CD8-positive, alpha-beta memory T cell (primary cell): ENCODE measurements around the gene WDR54. TPM values are rescaled to one million over a fixed set of nuclear protein-coding genes. Genes with fewer than 3 reads are reported as not detected.
A peak's percentile ranks its signal among the peaks of the same experiment; 100 is the strongest.

Source experiments
- CTCF ChIA-PET: fragments of 350-600 bp; sonication (Branson Sonifier 250); formaldehyde crosslinking; loops from one replicate; lab custom pipeline; 2021; ENCODE audit warnings: antibody characterized with exemption; lab: Charles Lee
- POLR2A ChIA-PET: fragments of 350-600 bp; sonication (Branson Sonifier 250); formaldehyde crosslinking; loops from one replicate; lab custom pipeline; 2021; ENCODE audit warnings: antibody characterized with exemption; lab: Charles Lee
- DNase-seq, 5 donors: peaks; one replicate each; pipeline versions ENCODE4 v3.0.0 to v3.0.0-alpha.2; 2020 to 2022; ENCODE audit warnings: mixed read lengths in 1 of 5
- H3K27ac ChIP-seq: one replicate; pipeline ENCODE4 v1.7.0; 2013; ENCODE audit warnings: low read depth, mild to moderate bottlenecking, low read length, moderate library complexity
- H3K27me3 ChIP-seq: 2 replicates; pipeline ENCODE4 v1.7.0; 2013; ENCODE audit warnings: low read length, mild to moderate bottlenecking; ENCODE audit not compliant: insufficient read depth, poor library complexity, severe bottlenecking
- H3K36me3 ChIP-seq: 2 replicates; pipeline ENCODE4 v1.7.0; 2013; ENCODE audit warnings: mild to moderate bottlenecking, low read length, moderate library complexity; ENCODE audit not compliant: insufficient read depth
- H3K4me1 ChIP-seq: 2 replicates; pipeline ENCODE4 v1.7.0; 2013; ENCODE audit warnings: mild to moderate bottlenecking, low read length, moderate library complexity; ENCODE audit not compliant: insufficient read depth
- H3K4me3 ChIP-seq: 2 replicates; pipeline ENCODE4 v1.7.0; 2013; ENCODE audit warnings: mild to moderate bottlenecking, low read length
- H3K9me3 ChIP-seq: 2 replicates; pipeline ENCODE4 v1.7.0; 2013; ENCODE audit warnings: mild to moderate bottlenecking, low read length
- H3K27ac Mint-ChIP-seq, 8 donors: one replicate each; pipeline ENCODE4 v1.8.0; 2020 to 2021; ENCODE audit warnings: mixed read lengths in 8 of 8, mild to moderate bottlenecking in 6 of 8, inconsistent platforms in 3 of 8, moderate library complexity in 3 of 8
- H3K27me3 Mint-ChIP-seq, 2 donors: one replicate each; pipeline ENCODE4 v1.8.0; 2020 to 2021; ENCODE audit warnings: mixed read lengths in 2 of 2, mild to moderate bottlenecking in 1 of 2, moderate library complexity in 1 of 2
- H3K36me3 Mint-ChIP-seq, 3 donors: one replicate each; pipeline ENCODE4 v1.8.0; 2020 to 2021; ENCODE audit warnings: mixed read lengths in 3 of 3, inconsistent platforms in 1 of 3, mild to moderate bottlenecking in 1 of 3
- H3K4me1 Mint-ChIP-seq, 3 donors: one replicate each; pipeline ENCODE4 v1.8.0; 2020 to 2021; ENCODE audit warnings: mixed read lengths in 3 of 3, inconsistent platforms in 1 of 3, mild to moderate bottlenecking in 1 of 3
- H3K4me3 Mint-ChIP-seq, 7 donors: one replicate each; pipeline ENCODE4 v1.8.0; 2020 to 2021; ENCODE audit warnings: mixed read lengths in 7 of 7, mild to moderate bottlenecking in 6 of 7, moderate library complexity in 4 of 7, inconsistent platforms in 2 of 7
- H3K9me3 Mint-ChIP-seq, 5 donors: one replicate each; pipeline ENCODE4 v1.8.0; 2020 to 2022; ENCODE audit warnings: mixed read lengths in 5 of 5, mild to moderate bottlenecking in 3 of 5, moderate library complexity in 2 of 5, inconsistent platforms in 1 of 5
- polyA plus RNA-seq: library from polyadenylated mRNA; unstranded; fragments of 300-500 nt; fragmentation: Illumina TruSeq; gene quantifications from one replicate; pipeline ENCODE4 v1.2.3, GENCODE V29; 2021
- total RNA-seq, 2 experiments: library from RNA; stranded (reverse); gene quantifications; one replicate each; pipeline ENCODE4 v1.2.3, GENCODE V29; 2021

Gene WDR54
- total and polyA plus RNA-seq, 3 experiments from 2014 or later = 55.5 to 86.6 (median 75.5) TPM

DNA sequence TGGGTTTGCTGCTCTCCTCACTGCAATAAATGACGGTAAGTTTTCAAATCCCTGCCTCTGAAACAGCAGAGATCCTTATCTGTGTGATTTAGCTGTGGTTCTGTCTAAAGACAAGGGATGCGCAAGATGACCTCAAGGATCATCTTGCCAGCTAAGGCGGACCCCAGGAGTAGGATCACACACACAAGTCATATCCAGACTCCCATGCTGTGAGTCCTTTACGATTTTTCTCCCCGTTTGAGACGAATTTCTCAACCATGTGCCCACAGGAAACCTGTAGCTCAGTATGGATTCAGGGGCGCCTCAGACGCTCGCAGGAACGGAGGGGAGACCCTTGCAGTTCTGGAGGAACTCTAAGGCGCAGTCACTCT lies 30.3 kb upstream of the WDR54 start:
- no peaks in the 10 kb centered on the region for H3K36me3 ChIP-seq
- H3K27ac ChIP-seq = peak overlapping the region; percentile 85
- Mint-ChIP-seq H3K27me3 (peaks cover 4 to 7% of the 10 kb centered on the region in 2 donors), H3K4me1 (peaks cover 0 to 8% (median 6%) of the 10 kb centered on the region in 3 donors), H3K4me3 (peak overlapping the region in 5 of 7 donors; percentile 93 to 100 (median 97)), H3K36me3 (peaks cover 0 to 7% (median 0%) of the 10 kb centered on the region in 3 donors), H3K9me3 (no peaks in the 10 kb centered on the region), H3K27ac (peak overlapping the region; percentile 81 to 100 (median 100))
- H3K27me3 ChIP-seq = no peaks in the 10 kb centered on the region
- peaks cover 39% of the 10 kb centered on the region for H3K4me1 ChIP-seq
- ChIA-PET POLR2A (interaction anchor here (0.6 to 2.0 kb wide), 5 partner anchors 75 to 654 kb away, joined by 3 to 7 read pairs (median 4); partner anchors contain the start of genes AUP1, HTRA2, MRPL53 and TPRKB), CTCF (interaction anchor here (0.9 to 5.0 kb wide), 25 partner anchors 9 to 568 kb away, joined by 3 to 20 read pairs (median 4); partner anchors contain the start of genes C2orf81, DCTN1, DOK1 and MOB1A)
- DNase-seq = no peak
- peak overlapping the region; percentile 79 for H3K4me3 ChIP-seq
- H3K9me3 ChIP-seq = no peaks in the 10 kb centered on the region

DNA sequence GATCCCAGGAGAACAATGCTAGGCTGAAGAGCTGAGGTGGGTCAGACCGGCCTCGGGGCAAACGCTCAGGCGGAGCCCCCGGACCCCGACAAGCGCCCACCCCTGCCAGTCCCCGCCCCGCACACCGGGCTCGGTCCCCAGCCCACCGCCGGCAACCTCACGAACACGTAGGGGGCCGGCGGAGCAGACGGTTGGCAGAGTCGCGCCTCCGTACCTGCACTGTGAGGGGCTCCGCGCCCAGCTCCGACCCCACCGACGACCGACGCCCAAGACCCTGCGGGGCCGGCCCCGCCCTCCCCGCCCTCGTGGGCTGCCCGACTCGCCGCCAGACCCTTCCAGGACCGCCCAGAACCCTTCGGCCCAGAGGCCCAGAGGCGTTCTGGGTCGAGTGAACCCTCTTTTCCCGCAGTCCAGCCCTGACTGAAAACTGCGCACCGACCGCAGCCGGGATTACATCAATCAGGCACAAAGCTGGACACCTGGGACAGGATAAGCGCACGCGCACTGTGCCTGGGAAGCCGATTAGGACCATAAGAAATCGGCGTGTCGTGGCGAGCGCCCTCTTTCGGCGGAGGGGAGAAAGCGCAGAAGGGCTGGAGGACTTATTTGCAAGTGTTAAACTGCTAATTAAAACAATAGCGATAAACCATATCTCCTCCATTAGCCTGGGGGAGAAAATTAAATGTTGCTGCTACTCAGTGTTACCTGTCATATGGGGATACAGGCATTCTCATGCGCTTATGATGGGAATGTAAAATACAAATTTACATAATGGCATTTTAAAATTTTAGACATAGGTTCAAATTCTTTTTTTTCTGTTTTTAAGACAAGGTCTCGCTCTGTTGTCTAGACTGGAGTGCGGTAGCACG lies 29.7 kb upstream of the WDR54 start:
- peak overlapping the region; percentile 85 for H3K27ac ChIP-seq
- H3K27me3 Mint-ChIP-seq = peaks cover 4 to 7% of the 10 kb centered on the region in 2 donors
- H3K36me3 ChIP-seq = no peaks in the 10 kb centered on the region
- peaks cover 0 to 7% (median 0%) of the 10 kb centered on the region in 3 donors for H3K36me3 Mint-ChIP-seq
- no peaks in the 10 kb centered on the region for H3K27me3 ChIP-seq
- H3K4me3 Mint-ChIP-seq = peak overlapping the region in 5 of 7 donors; percentile 93 to 100 (median 97)
- H3K27ac Mint-ChIP-seq = peak overlapping the region; percentile 81 to 100 (median 100)
- H3K4me3 ChIP-seq = peak overlapping the region; percentile 79
- ChIA-PET POLR2A (interaction anchor here (0.6 to 2.0 kb wide), 7 partner anchors 75 to 654 kb away, joined by 3 to 7 read pairs (median 4); partner anchors contain the start of genes AUP1, HTRA2, MOB1A and MRPL53), CTCF (interaction anchor here (0.9 to 5.0 kb wide), 27 partner anchors 9 to 569 kb away, joined by 3 to 20 read pairs (median 4); partner anchors contain the start of genes C2orf81, DCTN1, DOK1 and MOB1A)
- H3K9me3 ChIP-seq = no peaks in the 10 kb centered on the region
- H3K4me1 ChIP-seq = peaks cover 39% of the 10 kb centered on the region
- no peaks in the 10 kb centered on the region for H3K9me3 Mint-ChIP-seq
- DNase-seq = peak; percentile 91 to 96 (median 93)
- H3K4me1 Mint-ChIP-seq = peaks cover 0 to 8% (median 6%) of the 10 kb centered on the region in 3 donors

DNA sequence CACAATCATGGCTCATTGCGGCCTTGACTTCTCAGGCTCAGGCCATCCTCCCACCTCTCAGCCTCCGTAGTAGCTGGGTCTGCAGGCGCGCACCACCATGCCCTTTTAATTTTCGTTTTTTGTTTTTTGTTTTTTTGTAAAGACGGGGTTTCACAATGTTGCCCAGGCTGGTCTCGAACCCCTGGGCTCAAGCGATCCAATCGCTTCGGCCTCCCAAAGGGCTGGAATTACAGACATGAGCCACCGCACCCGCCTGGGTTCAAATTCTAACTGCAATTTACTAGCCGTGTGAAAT lies 29.1 kb upstream of the WDR54 start:
- H3K27ac Mint-ChIP-seq = peak overlapping the region in 2 of 8 donors; percentile 81 to 100
- Histone ChIP-seq H3K27me3 (no peaks in the 10 kb centered on the region), H3K4me1 (peaks cover 39% of the 10 kb centered on the region), H3K36me3 (no peaks in the 10 kb centered on the region), H3K9me3 (no peaks in the 10 kb centered on the region), H3K27ac (no peak overlapping the region), H3K4me3 (no peak overlapping the region)
- H3K4me3 Mint-ChIP-seq = peak overlapping the region in 3 of 7 donors; percentile 93 to 100 (median 95)
- H3K36me3 Mint-ChIP-seq = peaks cover 0 to 7% (median 0%) of the 10 kb centered on the region in 3 donors
- H3K4me1 Mint-ChIP-seq = peaks cover 0 to 8% (median 6%) of the 10 kb centered on the region in 3 donors
- DNase-seq = no peak
- H3K27me3 Mint-ChIP-seq = peaks cover 4 to 7% of the 10 kb centered on the region in 2 donors
- ChIA-PET POLR2A (interaction anchor here (0.6 to 2.0 kb wide), 6 partner anchors 80 to 655 kb away, joined by 3 to 6 read pairs (median 4); partner anchors contain the start of genes AUP1, HTRA2, MOB1A and MRPL53), CTCF (interaction anchor here (1.0 to 5.0 kb wide), 13 partner anchors 9 to 568 kb away, joined by 3 to 20 read pairs (median 3); partner anchors contain the start of genes C2orf81 and WDR54)
- H3K9me3 Mint-ChIP-seq = no peaks in the 10 kb centered on the region

DNA sequence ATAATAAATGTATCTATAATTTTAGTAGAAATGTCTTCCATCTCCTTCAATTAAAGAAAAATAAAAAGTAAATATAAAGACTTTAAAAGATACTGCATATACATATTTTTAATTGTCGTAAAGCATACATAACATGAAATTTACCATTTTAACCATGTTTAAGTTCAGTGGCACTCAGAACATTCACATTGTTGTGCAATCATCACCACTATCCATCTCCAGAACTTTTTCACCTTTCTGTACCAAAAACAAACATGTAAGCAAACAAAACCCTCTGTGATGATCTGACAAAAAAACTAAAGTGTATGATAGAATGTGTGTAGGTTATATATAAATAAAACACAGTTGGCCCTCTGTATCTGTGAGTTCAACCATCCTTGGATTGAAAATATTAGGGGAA lies 28.0 kb upstream of the WDR54 start:
- H3K27me3 Mint-ChIP-seq = peaks cover 4 to 7% of the 10 kb centered on the region in 2 donors
- H3K27ac Mint-ChIP-seq = peak overlapping the region in 1 of 8 donors; percentile 81
- no peak overlapping the region for H3K27ac ChIP-seq
- no peak overlapping the region for H3K4me3 ChIP-seq
- H3K27me3 ChIP-seq = no peaks in the 10 kb centered on the region
- peaks cover 32% of the 10 kb centered on the region for H3K4me1 ChIP-seq
- peaks cover 0 to 7% (median 0%) of the 10 kb centered on the region in 3 donors for H3K36me3 Mint-ChIP-seq
- H3K36me3 ChIP-seq = no peaks in the 10 kb centered on the region
- peak overlapping the region in 1 of 7 donors; percentile 29 for H3K4me3 Mint-ChIP-seq
- H3K9me3 ChIP-seq = no peaks in the 10 kb centered on the region
- H3K4me1 Mint-ChIP-seq = peaks cover 0 to 8% (median 6%) of the 10 kb centered on the region in 3 donors
- CTCF ChIA-PET = no interaction called here
- POLR2A ChIA-PET = no interaction called here
- H3K9me3 Mint-ChIP-seq = no peaks in the 10 kb centered on the region
- no peak for DNase-seq

GRCh38 chr2:74396149-74396548 lies 25.4 kb upstream of the WDR54 start:
- H3K27me3 Mint-ChIP-seq = peaks cover 9 to 14% of the 10 kb centered on the region in 2 donors
- H3K36me3 Mint-ChIP-seq = peaks cover 0 to 5% (median 0%) of the 10 kb centered on the region in 3 donors
- CTCF ChIA-PET = no interaction called here
- no peaks in the 10 kb centered on the region for H3K9me3 Mint-ChIP-seq
- no peak overlapping the region for H3K4me3 Mint-ChIP-seq
- Histone ChIP-seq H3K4me3 (no peak overlapping the region), H3K27me3 (no peaks in the 10 kb centered on the region), H3K27ac (no peak overlapping the region), H3K4me1 (peaks cover 6% of the 10 kb centered on the region), H3K36me3 (no peaks in the 10 kb centered on the region), H3K9me3 (no peaks in the 10 kb centered on the region)
- H3K27ac Mint-ChIP-seq = no peak overlapping the region
- H3K4me1 Mint-ChIP-seq = peaks cover 4 to 8% (median 7%) of the 10 kb centered on the region in 3 donors
- DNase-seq = no peak
- POLR2A ChIA-PET = no interaction called here

DNA sequence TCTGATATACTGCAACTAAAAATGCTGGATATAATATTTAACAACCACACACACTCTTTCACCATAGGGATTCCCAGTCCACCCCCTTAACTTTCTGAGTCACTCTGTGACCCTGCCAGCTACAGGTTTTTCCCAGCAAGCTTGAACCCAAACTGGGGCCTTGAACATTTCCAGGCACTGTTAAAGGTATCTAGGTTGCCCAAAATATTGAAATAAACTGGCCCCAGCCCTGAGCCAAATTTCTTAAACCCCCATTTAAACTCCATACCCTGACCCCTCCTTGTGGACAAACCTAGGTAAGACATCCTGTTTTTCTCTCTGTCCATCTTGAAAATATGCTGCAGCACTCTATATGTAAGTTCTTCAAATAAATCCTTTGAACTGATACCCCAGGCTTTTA lies 21.7 kb upstream of the WDR54 start:
- H3K4me1 ChIP-seq = no peaks in the 10 kb centered on the region
- CTCF ChIA-PET = interaction anchor here (0.6 kb wide), 1 partner anchor 150 kb away, joined by 4 read pairs; no protein-coding TSS in a partner anchor
- no peak overlapping the region for H3K4me3 ChIP-seq
- H3K9me3 Mint-ChIP-seq = no peaks in the 10 kb centered on the region
- peak in 1 of 5 donors; percentile 21 for DNase-seq
- no peaks in the 10 kb centered on the region for H3K36me3 Mint-ChIP-seq
- peaks cover 17 to 20% of the 10 kb centered on the region in 2 donors for H3K27me3 Mint-ChIP-seq
- H3K27ac Mint-ChIP-seq = no peak overlapping the region
- H3K9me3 ChIP-seq = no peaks in the 10 kb centered on the region
- H3K4me1 Mint-ChIP-seq = peaks cover 0 to 7% (median 0%) of the 10 kb centered on the region in 3 donors
- H3K27me3 ChIP-seq = no peaks in the 10 kb centered on the region
- H3K4me3 Mint-ChIP-seq = no peak overlapping the region
- H3K36me3 ChIP-seq = no peaks in the 10 kb centered on the region
- no peak overlapping the region for H3K27ac ChIP-seq
- POLR2A ChIA-PET = no interaction called here

DNA sequence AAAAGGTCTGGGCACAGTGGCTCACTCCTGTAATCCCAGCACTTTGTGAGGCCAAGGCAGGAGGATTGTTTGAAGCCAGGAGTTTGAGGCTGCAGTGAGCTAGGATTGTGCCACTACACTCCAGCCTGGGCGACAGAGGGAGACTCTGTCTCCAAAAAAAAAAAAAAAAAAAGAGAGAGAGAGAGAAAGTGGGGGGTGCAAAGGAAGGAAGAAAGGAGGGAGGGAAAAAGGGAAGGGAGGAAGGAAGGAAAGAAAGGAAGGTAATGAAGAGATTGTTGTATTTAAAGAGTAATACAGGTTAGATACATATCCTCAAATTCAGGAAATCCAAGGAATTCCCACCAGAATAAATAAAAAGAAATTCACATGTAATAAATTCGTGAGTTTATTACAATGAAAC lies 19.6 kb upstream of the WDR54 start:
- Mint-ChIP-seq H3K27ac (no peak overlapping the region), H3K4me3 (no peak overlapping the region), H3K4me1 (peaks cover 0 to 7% (median 0%) of the 10 kb centered on the region in 3 donors), H3K9me3 (no peaks in the 10 kb centered on the region), H3K36me3 (no peaks in the 10 kb centered on the region), H3K27me3 (peaks cover 16% of the 10 kb centered on the region in 2 donors)
- Histone ChIP-seq H3K4me1 (no peaks in the 10 kb centered on the region), H3K36me3 (no peaks in the 10 kb centered on the region), H3K27ac (no peak overlapping the region), H3K27me3 (no peaks in the 10 kb centered on the region), H3K9me3 (no peaks in the 10 kb centered on the region), H3K4me3 (no peak overlapping the region)
- POLR2A ChIA-PET = no interaction called here
- CTCF ChIA-PET = interaction anchor here (0.9 to 1.4 kb wide), 4 partner anchors 11 to 52 kb away, joined by 3 to 8 read pairs (median 4); no protein-coding TSS in a partner anchor
- DNase-seq = no peak
